Suprapubic skin (tissue), 3 donors: ENCODE results near the gene ARHGAP29.

Source experiments
- CTCF ChIP-seq, 2 donors: fragments of 200-600 bp in 1 of 2; fragments of 450-650 bp in 1 of 2; sonication (generic) in 1 of 2; IDR thresholded peaks; one replicate each; pipeline ENCODE4 v1.5.1; 2016 to 2019; ENCODE audit warnings: antibody characterized with exemption in 2 of 2, mild to moderate bottlenecking in 1 of 2, moderate library complexity in 1 of 2
- EP300 ChIP-seq: sonication (generic); formaldehyde crosslinking; IDR thresholded peaks from one replicate; pipeline ENCODE4 v1.6.1; 2017; ENCODE audit warnings: antibody characterized with exemption
- POLR2A ChIP-seq, 2 donors: fragments of 450-650 bp; IDR thresholded peaks; one replicate each; pipeline ENCODE4 v1.6.1; 2017; ENCODE audit warnings: antibody characterized with exemption in 2 of 2, mild to moderate bottlenecking in 2 of 2, moderate library complexity in 2 of 2

GRCh38 chr1:94283462-94283861 is 46.1 kb upstream of the ARHGAP29 start:
- TF ChIP-seq EP300 (no peak), CTCF (IDR thresholded peaks at IDR 0.05) (no peak), POLR2A (IDR thresholded peaks at IDR 0.05) (no peak)
